Thymus (tissue), 11 donors: ENCODE results near the gene SAPCD1. TPM values are rescaled to one million over a fixed set of nuclear protein-coding genes. Genes with fewer than 3 reads are reported as not detected.
A peak's percentile ranks its signal among the peaks of the same experiment; 100 is the strongest.

ENCODE experiments used
- DNase-seq, 9 donors: peaks; one replicate each; pipeline ENCODE4 v3.0.0-alpha.2; 2013; ENCODE audit warnings: low spot score in 9 of 9, low read depth in 6 of 9, missing footprints in 1 of 9
- H3K27ac ChIP-seq, 2 donors: one replicate each; pipeline ENCODE4 v1.5.1; 2013; ENCODE audit warnings: control low read depth in 1 of 2, low read depth in 1 of 2, low read length in 1 of 2, mild to moderate bottlenecking in 1 of 2, moderate library complexity in 1 of 2
- H3K27me3 ChIP-seq, 2 donors: one replicate each; pipeline ENCODE4 v1.5.1; 2013; ENCODE audit warnings: low read length in 1 of 2; ENCODE audit not compliant: control insufficient read depth in 2 of 2, insufficient read depth in 1 of 2
- H3K36me3 ChIP-seq, 2 donors: one replicate each; pipeline ENCODE4 v1.5.1; 2013; ENCODE audit warnings: low read length in 1 of 2, mild to moderate bottlenecking in 1 of 2, moderate library complexity in 1 of 2; ENCODE audit not compliant: control insufficient read depth in 2 of 2, insufficient read depth in 2 of 2
- H3K4me1 ChIP-seq, 2 donors: one replicate each; pipeline ENCODE4 v1.5.1; 2013; ENCODE audit warnings: low read length in 2 of 2; ENCODE audit not compliant: control insufficient read depth in 2 of 2, insufficient read depth in 2 of 2
- H3K4me3 ChIP-seq, 2 donors: one replicate each; pipeline ENCODE4 v1.5.1; 2013; ENCODE audit warnings: low read length in 2 of 2, control low read depth in 1 of 2, mild to moderate bottlenecking in 1 of 2
- H3K9me3 ChIP-seq, 2 donors: one replicate each; pipeline ENCODE4 v1.5.1; 2013; ENCODE audit warnings: low read length in 1 of 2, mild to moderate bottlenecking in 1 of 2; ENCODE audit not compliant: control insufficient read depth in 2 of 2, insufficient read depth in 1 of 2
- WGBS: extraction: QIAGEN DNeasy Blood & Tissue Kit; methylation state at CpG from one replicate; pipeline ENCODE4 v1.1.7; 2013; 5-methylcytosine and 5-hydroxymethylcytosine counted together
- polyA plus RNA-seq: library from polyadenylated mRNA; stranded (reverse); fragments of 200-250 nt; gene quantifications from one replicate; pipeline ENCODE4 v1.2.3, GENCODE V29; 2013
- total RNA-seq: library from RNA; stranded (reverse); fragments of 120-200 nt; gene quantifications from one replicate; pipeline ENCODE4 v1.2.4, GENCODE V29; 2013
- donor health status: healthy.

The SAPCD1 gene
- total and polyA plus RNA-seq, 2 donors, result 1.2 to 9.7 TPM

DNA sequence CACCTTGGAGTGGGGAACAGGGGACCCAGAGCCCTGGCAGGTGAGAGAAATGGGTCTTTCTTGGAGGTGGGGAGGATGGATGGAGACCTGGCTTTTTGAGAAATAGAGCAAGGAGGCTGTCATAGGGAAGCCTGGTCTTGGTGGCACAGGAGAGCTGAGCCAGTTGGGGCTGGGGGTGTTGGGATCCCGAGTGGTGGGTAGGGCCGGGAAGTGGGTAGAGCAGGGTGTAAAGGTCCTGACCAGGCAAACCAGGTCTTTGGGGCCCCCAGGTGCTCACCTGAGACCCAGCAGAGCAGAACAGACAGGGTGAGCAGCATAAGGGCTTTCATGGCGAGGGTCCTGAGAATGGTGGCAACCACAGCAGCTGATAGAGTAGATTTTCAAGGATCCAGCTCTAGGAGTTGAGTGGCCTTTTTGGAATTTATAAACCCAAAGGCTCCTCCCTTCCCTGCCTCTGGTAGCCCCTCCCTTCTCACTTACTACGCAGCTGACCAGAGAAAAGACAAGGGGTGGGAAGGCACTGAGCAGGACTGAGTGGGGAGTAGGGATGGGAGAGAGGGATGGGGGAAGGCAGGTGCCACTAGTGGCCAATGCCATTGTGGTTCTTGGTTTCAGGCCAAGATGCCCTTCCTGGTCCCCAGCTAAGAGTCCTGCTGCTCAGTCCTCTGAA lies 41.0 kb upstream of the SAPCD1 start, which contains the start of gene LY6G6C:
TSS of gene LY6G6C (minus strand) at position 396 of the 670 bp plus-strand sequence. CDS start at position 329, 67 bp downstream.
- peaks cover 3 to 30% of the 10 kb centered on the region in 2 donors for H3K4me1 ChIP-seq
- H3K9me3 ChIP-seq, result no peaks in the 10 kb centered on the region
- no peak within 1 kb of the TSS for H3K4me3 ChIP-seq
- H3K27me3 ChIP-seq, result no peaks in the 10 kb centered on the region
- WGBS, result 97% methylated on average over 4 of the region's 4 CpGs
- peaks cover 4 to 5% of the 10 kb centered on the region in 2 donors for H3K36me3 ChIP-seq
- no peak within 1 kb of the TSS for H3K27ac ChIP-seq
- no peak for DNase-seq

GRCh38 chr6:31722173-31722572 lies 40.3 kb upstream of the SAPCD1 start:
- DNase-seq, result no peak
- no peaks in the 10 kb centered on the region for H3K9me3 ChIP-seq
- 95% methylated on average over 3 of the region's 3 CpGs for WGBS
- H3K4me1 ChIP-seq, result peaks cover 5 to 36% of the 10 kb centered on the region in 2 donors
- peaks cover 5 to 8% of the 10 kb centered on the region in 2 donors for H3K36me3 ChIP-seq
- no peak overlapping the region for H3K27ac ChIP-seq
- no peaks in the 10 kb centered on the region for H3K27me3 ChIP-seq
- no peak overlapping the region for H3K4me3 ChIP-seq

- no peaks in the 10 kb centered on the region for H3K27me3 ChIP-seq
- no peaks in the 10 kb centered on the region for H3K9me3 ChIP-seq
- 65% methylated on average over 46 of the region's 46 CpGs for WGBS
- H3K27ac ChIP-seq, result peak within 1 kb of the TSS; percentile 33 to 79
- H3K4me1 ChIP-seq, result peaks cover 16 to 48% of the 10 kb centered on the region in 2 donors
- peaks cover 5 to 8% of the 10 kb centered on the region in 2 donors for H3K36me3 ChIP-seq
- DNase-seq, result peak in 4 of 9 donors; percentile 34 to 85 (median 62)
- H3K4me3 ChIP-seq, result peak within 1 kb of the TSS in 1 of 2 donors; percentile 8
These were observed 39.0 kb upstream of the SAPCD1 start, which contains the start of gene MPIG6B for GRCh38 chr6:31723245-31723979. MPIG6B (plus strand) TSS chr6:31723373; CDS start chr6:31723384, 11 bp downstream.

GRCh38 chr6:31723980-31724691 lies 38.3 kb upstream of the SAPCD1 start:
- H3K27me3 ChIP-seq, result no peaks in the 10 kb centered on the region
- 96% methylated on average over 25 of the region's 25 CpGs for WGBS
- DNase-seq, result no peak
- H3K4me3 ChIP-seq, result no peak overlapping the region
- H3K36me3 ChIP-seq, result peaks cover 5 to 8% of the 10 kb centered on the region in 2 donors
- no peak overlapping the region for H3K27ac ChIP-seq
- H3K4me1 ChIP-seq, result peaks cover 21 to 56% of the 10 kb centered on the region in 2 donors
- H3K9me3 ChIP-seq, result no peaks in the 10 kb centered on the region

- Histone ChIP-seq H3K4me3 (no peak overlapping the region), H3K27ac (no peak overlapping the region), H3K4me1 (peaks cover 25 to 70% of the 10 kb centered on the region in 2 donors), H3K9me3 (no peaks in the 10 kb centered on the region), H3K27me3 (no peaks in the 10 kb centered on the region), H3K36me3 (peaks cover 5 to 12% of the 10 kb centered on the region in 2 donors)
- WGBS, result 83% methylated on average over 12 of the region's 12 CpGs
- DNase-seq, result no peak
These were observed 36.7 kb upstream of the SAPCD1 start for GRCh38 chr6:31725502-31726350.

- H3K4me3 ChIP-seq, result no peak overlapping the region
- no peaks in the 10 kb centered on the region for H3K27me3 ChIP-seq
- peak in 3 of 9 donors; percentile 65 to 82 (median 67) for DNase-seq
- H3K9me3 ChIP-seq, result no peaks in the 10 kb centered on the region
- H3K27ac ChIP-seq, result peak overlapping the region; percentile 55 to 83
- 41% methylated on average over 7 of the region's 7 CpGs for WGBS
- H3K4me1 ChIP-seq, result peaks cover 25 to 70% of the 10 kb centered on the region in 2 donors
- peaks cover 14 to 26% of the 10 kb centered on the region in 2 donors for H3K36me3 ChIP-seq
These were observed 35.3 kb upstream of the SAPCD1 start for GRCh38 chr6:31727034-31727716.

- 86% methylated on average over 41 of the region's 41 CpGs for WGBS
- H3K4me1 ChIP-seq, result peaks cover 25 to 66% of the 10 kb centered on the region in 2 donors
- DNase-seq, result no peak
- no peaks in the 10 kb centered on the region for H3K27me3 ChIP-seq
- peak overlapping the region; percentile 1 to 71 for H3K4me3 ChIP-seq
- no peaks in the 10 kb centered on the region for H3K9me3 ChIP-seq
- peaks cover 15 to 32% of the 10 kb centered on the region in 2 donors for H3K36me3 ChIP-seq
- peak overlapping the region; percentile 55 to 83 for H3K27ac ChIP-seq
These were observed 34.5 kb upstream of the SAPCD1 start for GRCh38 chr6:31727717-31728671.
